B cell (primary cell): ENCODE results near the gene FERMT3. TPM values are rescaled to one million over a fixed set of nuclear protein-coding genes. Genes with fewer than 3 reads are reported as not detected.

Experiments used
- ATAC-seq: fragments of 200-7000 bp; cut with Tn5 transposase; one replicate; pipeline ENCODE4 v1.10.0; 2021; ENCODE audit warnings: low read depth, mild to moderate bottlenecking, moderate number of reproducible peaks, moderate library complexity
- CTCF ChIA-PET: fragments of 350-600 bp; sonication (Branson Sonifier 250); formaldehyde crosslinking; loops from one replicate; lab custom pipeline; 2021; ENCODE audit warnings: antibody characterized with exemption, inconsistent platforms; lab: Charles Lee
- POLR2A ChIA-PET: fragments of 350-600 bp; sonication (Branson Sonifier 250); formaldehyde crosslinking; loops from one replicate; lab custom pipeline; 2021; ENCODE audit warnings: antibody characterized with exemption; lab: Charles Lee
- DNase-seq: peaks from one replicate; pipeline ENCODE4 v3.0.0; 2013
- H2AFZ ChIP-seq: 2 replicates; pipeline ENCODE4 v1.6.1; 2012; ENCODE audit warnings: mild to moderate bottlenecking, low read depth, low read length; ENCODE audit not compliant: insufficient read depth, poor library complexity, severe bottlenecking
- H3K27ac ChIP-seq, 2 donors: 1 replicate in 1 of 2; 2 replicates in 1 of 2; pipeline ENCODE4 v1.5.1; 2012 to 2013; ENCODE audit warnings: low read length in 2 of 2, mild to moderate bottlenecking in 2 of 2, moderate library complexity in 1 of 2
- H3K27me3 ChIP-seq, 4 experiments: fragments of 200-600 bp in 1 of 4; sonication (generic) in 1 of 4; replicated peaks in 1 of 4; 1 replicate in 2 of 4; 2 replicates in 2 of 4; pipeline versions ENCODE4 v1.6.1 to v1.7.0; 2013 to 2016; ENCODE audit warnings: low read length in 3 of 4, mild to moderate bottlenecking in 2 of 4, mixed read lengths in 1 of 4, moderate library complexity in 1 of 4; ENCODE audit not compliant: insufficient read depth in 4 of 4, control insufficient read depth in 3 of 4; ENCODE audit errors: control extremely low read depth in 1 of 4
- H3K36me3 ChIP-seq, 2 experiments: replicated peaks in 1 of 2; 1 replicate in 1 of 2; 2 replicates in 1 of 2; pipeline versions ENCODE4 v1.6.1 to v1.7.1; 2013; ENCODE audit warnings: low read length in 1 of 2; ENCODE audit not compliant: insufficient read depth in 2 of 2, control insufficient read depth in 1 of 2; ENCODE audit errors: control extremely low read depth in 1 of 2, extremely low read depth in 1 of 2
- H3K4me1 ChIP-seq, 2 donors: fragments of 200-600 bp in 1 of 2; sonication (generic) in 1 of 2; 1 replicate in 1 of 2; 2 replicates in 1 of 2; pipeline versions ENCODE4 v1.5.1 to v1.6.1; 2013 to 2017; ENCODE audit warnings: low read length in 2 of 2; ENCODE audit not compliant: control insufficient read depth in 2 of 2, insufficient read depth in 2 of 2
- H3K4me2 ChIP-seq: replicated peaks from 2 replicates; pipeline ENCODE3; 2012; ENCODE audit warnings: mild to moderate bottlenecking, low read depth, low read length; ENCODE audit not compliant: poor library complexity, severe bottlenecking
- H3K4me3 ChIP-seq, 5 experiments: fragments of 200-600 bp in 1 of 5; sonication (generic) in 1 of 5; 1 replicate in 3 of 5; 2 replicates in 2 of 5; pipeline versions ENCODE4 v1.5.1 to v1.7.0; 2011 to 2016; ENCODE audit warnings: low read length in 4 of 5, mild to moderate bottlenecking in 4 of 5, low read depth in 2 of 5, control low read depth in 1 of 5, moderate library complexity in 1 of 5; ENCODE audit not compliant: insufficient read depth in 1 of 5; ENCODE audit errors: control extremely low read depth in 1 of 5, extremely low read depth in 1 of 5
- H3K79me2 ChIP-seq: fragments of 200-600 bp; sonication (generic); one replicate; pipeline ENCODE4 v1.6.0; 2016; ENCODE audit warnings: low read length; ENCODE audit not compliant: control insufficient read depth, insufficient read depth
- H3K9ac ChIP-seq: fragments of 200-600 bp; sonication (generic); 2 replicates; pipeline ENCODE4 v1.6.1; 2017; ENCODE audit warnings: mild to moderate bottlenecking, low read length, moderate library complexity
- H3K9me3 ChIP-seq, 3 donors: one replicate each; pipeline versions ENCODE4 v1.6.1 to v1.7.1; 2013; ENCODE audit warnings: low read length in 2 of 3; ENCODE audit not compliant: control insufficient read depth in 2 of 3, insufficient read depth in 1 of 3; ENCODE audit errors: control extremely low read depth in 1 of 3
- H4K20me1 ChIP-seq: 2 replicates; pipeline ENCODE4 v1.6.0; 2012; ENCODE audit warnings: mild to moderate bottlenecking, low read length; ENCODE audit not compliant: insufficient read depth, control insufficient read depth, poor library complexity, severe bottlenecking
- H3K27ac Mint-ChIP-seq: one replicate; pipeline ENCODE4 v1.8.0; 2021; ENCODE audit warnings: mixed read lengths
- H3K27me3 Mint-ChIP-seq: one replicate; pipeline ENCODE4 v1.8.0; 2021; ENCODE audit warnings: mixed read lengths
- H3K4me1 Mint-ChIP-seq: one replicate; pipeline ENCODE4 v1.8.0; 2021; ENCODE audit warnings: mixed read lengths
- H3K4me3 Mint-ChIP-seq: one replicate; pipeline ENCODE4 v1.8.0; 2021; ENCODE audit warnings: mixed read lengths
- H3K9me3 Mint-ChIP-seq: one replicate; pipeline ENCODE4 v1.8.0; 2022; ENCODE audit warnings: mixed read lengths; ENCODE audit not compliant: insufficient read depth
- EZH2 ChIP-seq: IDR thresholded peaks from 2 replicates; pipeline ENCODE4 v1.6.1; 2012; ENCODE audit warnings: borderline replicate concordance, low read depth, mild to moderate bottlenecking, moderate library complexity, low read length; ENCODE audit not compliant: insufficient read depth, poor library complexity, severe bottlenecking
- WGBS: methylation state at CpG from one replicate; pipeline ENCODE4 v1.1.5; 2013; ENCODE audit warnings: missing lambda C conversion rate; ENCODE audit not compliant: insufficient coverage; 5-methylcytosine and 5-hydroxymethylcytosine counted together
- intact Hi-C: fragments of 100-400 bp; cut with micrococcal nuclease; formaldehyde crosslinking; loops from one replicate; pipeline ENCODE4 v1.10.0; 2022
- polyA plus RNA-seq: library from polyadenylated mRNA; depleted of rRNA; stranded (reverse); fragments of >200 nt; gene quantifications from 2 replicates; pipeline ENCODE4 v1.2.3, GENCODE V29; 2012
- total RNA-seq, 2 donors: library from RNA; stranded (reverse); fragments of 120-200 nt in 1 of 2; gene quantifications; 1 replicate in 1 of 2; 2 replicates in 1 of 2; pipeline versions ENCODE4 v1.2.3 to v1.2.4, GENCODE V29; 2013 to 2022
- TF ChIP-seq, protein P1 (sequence below): fragments of 200-600 bp; IDR thresholded peaks from one replicate; pipeline ENCODE4 v1.8.0; 2022; ENCODE audit warnings: antibody characterized with exemption, mild to moderate bottlenecking

Gene FERMT3
- total and polyA plus RNA-seq, 2 donors (not counting 1 experiment from before 2014, with no cell fraction given): 96.2 to 170 TPM

DNA sequence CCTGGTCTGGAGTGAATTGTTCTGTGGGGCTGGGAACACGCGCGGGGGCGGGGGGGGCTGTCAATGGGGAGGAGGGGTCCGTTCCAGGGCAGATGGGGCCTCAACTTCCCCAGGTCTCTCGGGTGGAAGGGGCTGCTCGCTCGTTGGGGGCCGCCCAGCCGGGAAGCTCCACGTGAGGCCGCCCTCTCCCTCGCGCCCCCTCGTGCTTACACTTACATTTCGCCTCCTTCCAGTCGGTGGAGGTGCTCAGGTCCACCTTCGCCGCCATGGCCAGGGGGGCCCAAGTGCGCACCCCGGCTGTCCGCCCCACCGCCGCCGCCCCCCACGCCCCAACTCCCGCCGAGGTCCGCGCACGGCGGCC is 41.1 kb upstream of the FERMT3 start:
- H3K9me3 ChIP-seq: no peaks in the 10 kb centered on the region
- ATAC-seq: no peak
- peak overlapping the region; percentile 83 for H3K9ac ChIP-seq
- H3K4me3 ChIP-seq: peak overlapping the region in 4 of 5 experiments; percentile 67 to 87 (median 74)
- Mint-ChIP-seq H3K27me3 (no peaks in the 10 kb centered on the region), H3K4me3 (peak overlapping the region; percentile 84), H3K9me3 (no peaks in the 10 kb centered on the region), H3K4me1 (peaks cover 10% of the 10 kb centered on the region), H3K27ac (no peak overlapping the region)
- H3K27ac ChIP-seq: peak overlapping the region in 1 of 2 donors; percentile 41
- peaks cover 12 to 14% of the 10 kb centered on the region in 2 donors for H3K4me1 ChIP-seq
- H4K20me1 ChIP-seq: no peaks in the 10 kb centered on the region
- H3K27me3 ChIP-seq: no peaks in the 10 kb centered on the region
- ChIA-PET POLR2A (interaction anchor here (0.6 kb wide), 1 partner anchor 493 kb away, joined by 6 read pairs; no protein-coding TSS in a partner anchor), CTCF (interaction anchor here (0.9 to 1.4 kb wide), 2 partner anchors 12 to 328 kb away, joined by 3 read pairs; no protein-coding TSS in a partner anchor)
- H2AFZ ChIP-seq: peak overlapping the region; percentile 93
- no peaks in the 10 kb centered on the region for H3K79me2 ChIP-seq
- H3K4me2 ChIP-seq: peak overlapping the region; percentile 100
- TF ChIP-seq, protein P1, sequence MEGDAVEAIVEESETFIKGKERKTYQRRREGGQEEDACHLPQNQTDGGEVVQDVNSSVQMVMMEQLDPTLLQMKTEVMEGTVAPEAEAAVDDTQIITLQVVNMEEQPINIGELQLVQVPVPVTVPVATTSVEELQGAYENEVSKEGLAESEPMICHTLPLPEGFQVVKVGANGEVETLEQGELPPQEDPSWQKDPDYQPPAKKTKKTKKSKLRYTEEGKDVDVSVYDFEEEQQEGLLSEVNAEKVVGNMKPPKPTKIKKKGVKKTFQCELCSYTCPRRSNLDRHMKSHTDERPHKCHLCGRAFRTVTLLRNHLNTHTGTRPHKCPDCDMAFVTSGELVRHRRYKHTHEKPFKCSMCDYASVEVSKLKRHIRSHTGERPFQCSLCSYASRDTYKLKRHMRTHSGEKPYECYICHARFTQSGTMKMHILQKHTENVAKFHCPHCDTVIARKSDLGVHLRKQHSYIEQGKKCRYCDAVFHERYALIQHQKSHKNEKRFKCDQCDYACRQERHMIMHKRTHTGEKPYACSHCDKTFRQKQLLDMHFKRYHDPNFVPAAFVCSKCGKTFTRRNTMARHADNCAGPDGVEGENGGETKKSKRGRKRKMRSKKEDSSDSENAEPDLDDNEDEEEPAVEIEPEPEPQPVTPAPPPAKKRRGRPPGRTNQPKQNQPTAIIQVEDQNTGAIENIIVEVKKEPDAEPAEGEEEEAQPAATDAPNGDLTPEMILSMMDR: no peak
- TF ChIP-seq EZH2: no peak
- no peaks in the 10 kb centered on the region for H3K36me3 ChIP-seq
- WGBS: 2% methylated on average over 32 of the region's 32 CpGs
- intact Hi-C loops: no loop called here
- peak; percentile 40 for DNase-seq

- Histone ChIP-seq H4K20me1 (no peaks in the 10 kb centered on the region), H3K9ac (peak within 1 kb of the TSS; percentile 83), H3K4me2 (peak within 1 kb of the TSS; percentile 100), H3K36me3 (no peaks in the 10 kb centered on the region), H3K4me3 (peak within 1 kb of the TSS in 4 of 5 experiments; percentile 67 to 87 (median 74)), H3K79me2 (no peaks in the 10 kb centered on the region), H3K27me3 (no peaks in the 10 kb centered on the region), H3K9me3 (no peaks in the 10 kb centered on the region), H3K4me1 (peaks cover 12 to 14% of the 10 kb centered on the region in 2 donors), H2AFZ (peak within 1 kb of the TSS; percentile 93), H3K27ac (peak within 1 kb of the TSS in 1 of 2 donors; percentile 41)
- DNase-seq: peak; percentile 78
- under 1% methylated on average over 85 of the region's 92 CpGs for WGBS
- CTCF ChIA-PET: interaction anchor here (0.9 kb wide), 1 partner anchor 13 kb away, joined by 3 read pairs; no protein-coding TSS in a partner anchor
- H3K9me3 Mint-ChIP-seq: no peaks in the 10 kb centered on the region
- H3K27ac Mint-ChIP-seq: peak within 1 kb of the TSS; percentile 82
- intact Hi-C loops: loop anchor here (2.0 kb wide), 1 partner anchor 19 kb away; no protein-coding TSS in a partner anchor
- POLR2A ChIA-PET: interaction anchor here (0.6 kb wide), 1 partner anchor 29 kb away, joined by 5 read pairs; no protein-coding TSS in a partner anchor
- no peaks in the 10 kb centered on the region for H3K27me3 Mint-ChIP-seq
- peaks cover 10% of the 10 kb centered on the region for H3K4me1 Mint-ChIP-seq
- no peak for TF ChIP-seq EZH2
- TF ChIP-seq, protein P1: no peak
- H3K4me3 Mint-ChIP-seq: peak within 1 kb of the TSS; percentile 91
- peak; percentile 92 for ATAC-seq
Measured at GRCh38 chr11:64165842-64166635, 40.5 kb upstream of the FERMT3 start, which contains the start of gene MACROD1. Gene MACROD1 (minus strand): TSS chr11:64166113. CDS start chr11:64165994, 119 bp downstream.
